Mesothelial cell of epicardium (in vitro differentiated cells): ENCODE results near the gene TMEM200B. TPM values are rescaled to one million over a fixed set of nuclear protein-coding genes. Genes with fewer than 3 reads are reported as not detected.

ENCODE experiments used
- DNase-seq, 2 experiments: peaks; one replicate each; pipeline ENCODE4 v3.0.0; 2021; ENCODE audit warnings: low spot score in 2 of 2; ENCODE audit not compliant: unreplicated experiment in 2 of 2
- H3K27ac Mint-ChIP-seq: 2 replicates; pipeline ENCODE4 v1.8.0; 2021; ENCODE audit warnings: mixed read lengths
- H3K27me3 Mint-ChIP-seq: 2 replicates; pipeline ENCODE4 v1.8.0; 2021; ENCODE audit warnings: low read depth, mixed read lengths
- H3K36me3 Mint-ChIP-seq: 2 replicates; pipeline ENCODE4 v1.8.0; 2021; ENCODE audit warnings: mixed read lengths
- H3K4me1 Mint-ChIP-seq: 2 replicates; pipeline ENCODE4 v1.8.0; 2021; ENCODE audit warnings: mixed read lengths
- H3K4me3 Mint-ChIP-seq: 2 replicates; pipeline ENCODE4 v1.8.0; 2021; ENCODE audit warnings: mild to moderate bottlenecking, moderate library complexity, mixed read lengths
- H3K9me3 Mint-ChIP-seq: 2 replicates; pipeline ENCODE4 v1.8.0; 2021; ENCODE audit warnings: mixed read lengths
- CTCF ChIP-seq: fragments of 200-600 bp; sonication (generic); IDR thresholded peaks from one replicate; pipeline ENCODE4 v1.5.0; 2021; ENCODE audit warnings: antibody characterized with exemption; ENCODE audit not compliant: unreplicated experiment
- total RNA-seq: library from RNA; stranded (reverse); gene quantifications from 3 replicates; pipeline ENCODE4 v1.2.1, GENCODE V29; 2021

TMEM200B gene
- total RNA-seq, 1 donor from 2014 or later: 29.1 TPM

DNA sequence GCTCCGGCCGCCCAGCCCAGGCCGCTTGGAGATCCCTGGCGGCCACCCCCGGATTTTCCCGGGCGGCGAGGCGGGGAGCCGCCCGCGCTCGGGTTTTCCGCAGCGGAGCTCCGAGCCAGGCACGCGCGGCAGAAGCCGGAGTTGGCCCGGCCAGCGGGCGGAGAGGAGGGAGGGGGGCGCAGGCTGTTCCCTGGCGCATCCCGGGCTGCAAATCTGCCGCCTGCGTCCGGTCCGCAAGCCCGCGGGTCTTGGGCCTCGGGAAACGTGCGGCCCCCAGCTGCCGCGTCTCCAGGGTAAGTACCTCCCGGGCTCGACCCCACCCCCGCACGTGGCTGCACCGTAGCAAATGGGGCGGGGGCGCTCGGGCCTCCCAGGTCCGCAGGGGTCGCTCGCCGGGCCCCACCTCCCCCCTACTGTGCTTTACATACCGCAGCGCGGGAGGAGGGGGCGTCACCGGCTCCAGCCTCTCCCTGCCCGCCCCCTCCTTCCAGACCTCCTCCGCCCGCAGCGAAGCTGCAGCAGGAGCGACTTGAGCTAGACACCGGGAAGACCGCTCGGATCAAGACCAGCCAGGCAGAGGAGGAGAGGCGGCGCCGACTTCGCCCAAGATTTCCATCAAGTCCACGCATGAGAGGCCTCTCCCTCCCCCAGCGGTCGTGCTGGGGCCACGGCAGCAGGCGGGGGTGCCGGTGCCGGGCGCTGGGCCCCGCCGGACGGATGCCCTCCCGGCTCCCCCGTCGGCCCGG is 1.6 kb downstream of the TMEM200B start:
- no peaks in the 10 kb centered on the region for H3K9me3 Mint-ChIP-seq
- H3K27ac Mint-ChIP-seq: peak overlapping the region; percentile 89
- H3K4me3 Mint-ChIP-seq: peak overlapping the region; percentile 81
- H3K36me3 Mint-ChIP-seq: peaks cover 3% of the 10 kb centered on the region
- no peaks in the 10 kb centered on the region for H3K27me3 Mint-ChIP-seq
- peaks cover 17% of the 10 kb centered on the region for H3K4me1 Mint-ChIP-seq
- DNase-seq: peak; percentile 39 to 62
- TF ChIP-seq CTCF: no peak

- TF ChIP-seq CTCF: peak; percentile 9
These were observed 2.2 kb downstream of the TMEM200B start for GRCh38 chr1:29121516-29121935.

GRCh38 chr1:29120947-29121485 is 2.7 kb downstream of the TMEM200B start:
- H3K4me3 Mint-ChIP-seq: peak overlapping the region; percentile 55
- H3K27ac Mint-ChIP-seq: peak overlapping the region; percentile 61
- peak; percentile 70 for TF ChIP-seq CTCF
- H3K9me3 Mint-ChIP-seq: no peaks in the 10 kb centered on the region
- H3K4me1 Mint-ChIP-seq: peaks cover 16% of the 10 kb centered on the region
- H3K27me3 Mint-ChIP-seq: no peaks in the 10 kb centered on the region
- peaks cover 5% of the 10 kb centered on the region for H3K36me3 Mint-ChIP-seq
- peak in 1 of 2 experiments; percentile 66 for DNase-seq

More at GRCh38 chr1:29121516-29121935, 2.2 kb downstream of the TMEM200B start:
- Mint-ChIP-seq H3K4me3 (peak overlapping the region; percentile 81), H3K9me3 (no peaks in the 10 kb centered on the region), H3K27me3 (no peaks in the 10 kb centered on the region), H3K4me1 (peaks cover 17% of the 10 kb centered on the region), H3K36me3 (peaks cover 5% of the 10 kb centered on the region), H3K27ac (no peak overlapping the region)
- peak; percentile 27 to 50 for DNase-seq

- Mint-ChIP-seq H3K27me3 (no peaks in the 10 kb centered on the region), H3K9me3 (no peaks in the 10 kb centered on the region), H3K4me3 (peak overlapping the region; percentile 55), H3K4me1 (peaks cover 10% of the 10 kb centered on the region), H3K27ac (no peak overlapping the region), H3K36me3 (peaks cover 5% of the 10 kb centered on the region)
- TF ChIP-seq CTCF: no peak
- DNase-seq: no peak
These were observed 3.3 kb downstream of the TMEM200B start for GRCh38 chr1:29120367-29120766.

DNA sequence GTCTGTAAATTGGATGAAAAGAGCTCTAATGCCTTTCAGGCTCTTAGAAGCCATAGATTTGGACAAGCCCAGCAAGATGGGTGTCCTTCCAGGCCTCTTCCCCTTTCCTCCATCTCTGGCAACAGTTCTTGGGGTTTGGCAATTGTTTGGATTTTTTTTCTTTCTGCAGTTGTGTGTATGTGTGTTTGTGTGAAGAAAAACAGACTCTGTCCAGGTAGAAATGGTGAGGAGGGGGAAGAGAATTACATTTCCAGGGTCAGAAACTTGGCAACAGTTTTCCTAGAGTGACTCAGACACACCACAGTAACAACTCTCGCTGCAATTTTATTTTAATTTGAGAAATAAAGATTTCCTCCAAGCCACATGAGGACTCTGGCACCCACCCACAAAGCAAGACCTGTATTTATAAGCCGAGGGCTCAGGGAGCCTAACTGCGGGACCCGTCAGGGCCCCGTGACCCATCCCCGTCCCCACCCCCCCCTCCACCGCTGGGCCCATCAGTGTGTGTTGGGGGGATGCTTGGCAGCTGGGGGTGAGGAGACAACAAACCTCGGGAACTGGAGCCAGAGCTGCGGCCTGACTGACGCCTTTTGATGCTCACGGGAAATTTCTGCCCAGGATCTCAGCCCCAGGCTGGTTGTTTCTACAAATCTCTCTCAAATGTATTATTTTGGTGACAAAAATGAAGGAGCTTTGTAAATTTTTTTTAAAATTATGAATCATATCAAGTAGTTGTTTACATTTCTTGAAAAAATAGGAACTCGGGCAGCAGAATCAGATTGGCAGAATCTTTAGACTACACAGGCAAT is 4.4 kb downstream of the TMEM200B start:
- Mint-ChIP-seq H3K9me3 (no peaks in the 10 kb centered on the region), H3K36me3 (peaks cover 7% of the 10 kb centered on the region), H3K27ac (no peak overlapping the region), H3K4me3 (peak overlapping the region; percentile 55), H3K27me3 (no peaks in the 10 kb centered on the region), H3K4me1 (peaks cover 6% of the 10 kb centered on the region)
- TF ChIP-seq CTCF: no peak
- DNase-seq: no peak
